Lower leg skin (tissue), 3 donors: ENCODE data around the gene RAD51B.

Source experiments
- CTCF ChIP-seq, 3 donors: fragments of 450-650 bp; IDR thresholded peaks; one replicate each; pipeline ENCODE4 v1.5.1; 2016; ENCODE audit warnings: antibody characterized with exemption in 3 of 3, mild to moderate bottlenecking in 3 of 3, moderate library complexity in 2 of 3
- POLR2A ChIP-seq, 2 donors: fragments of 450-650 bp; IDR thresholded peaks; one replicate each; pipeline ENCODE4 v1.6.1; 2016 to 2017; ENCODE audit warnings: antibody characterized with exemption in 2 of 2, mild to moderate bottlenecking in 1 of 2, moderate library complexity in 1 of 2

DNA sequence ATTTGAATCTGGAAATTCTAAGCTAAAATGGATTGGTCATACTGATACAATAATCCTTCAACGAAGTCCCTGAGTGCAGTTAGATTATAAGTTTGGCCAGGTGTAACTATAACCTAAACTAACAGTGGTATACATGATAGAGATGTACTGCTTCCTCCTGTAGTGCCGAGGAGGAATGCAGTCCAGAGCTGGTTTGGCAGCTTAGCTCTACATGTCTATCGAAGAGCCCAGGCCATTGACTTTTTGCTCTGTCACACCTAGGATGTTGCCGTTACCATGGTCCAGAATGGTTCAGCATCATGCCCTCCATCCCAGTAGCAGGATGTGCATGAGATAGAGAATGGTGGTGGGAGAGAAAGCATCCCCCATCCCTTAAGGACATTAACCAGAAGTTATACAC lies 655.2 kb downstream of the RAD51B start:
- TF ChIP-seq CTCF (IDR thresholded peaks at IDR 0.05), result no peak
- TF ChIP-seq POLR2A (IDR thresholded peaks at IDR 0.05), result no peak
